HEK293 (cell line): ENCODE data around the gene PHKB.

Experiments used
- CTCF ChIA-PET: fragments of 350-600 bp; formaldehyde crosslinking; extraction: SDS; loops from one replicate; lab custom pipeline; 2021; ENCODE audit warnings: antibody characterized with exemption; lab: Yijun Ruan, JAX
- POLR2A ChIA-PET: fragments of 300-600 bp; formaldehyde crosslinking; extraction: SDS; loops from one replicate; lab custom pipeline; 2020; ENCODE audit warnings: antibody characterized with exemption, inconsistent platforms; lab: Yijun Ruan, JAX
- H3K27ac ChIP-seq: fragments of 200-500 bp; sonication (Bioruptor generic); 2 replicates; pipeline ENCODE4 v1.5.1; 2014; ENCODE audit warnings: low read depth, low read length, control low read depth, inconsistent platforms; ENCODE audit errors: extremely low read depth
- H3K36me3 ChIP-seq, 2 experiments: fragments of 200-500 bp in 1 of 2; sonication (Bioruptor generic) in 1 of 2; 1 replicate in 1 of 2; 2 replicates in 1 of 2; pipeline ENCODE4 v1.5.1; 2014 to 2017; ENCODE audit warnings: inconsistent platforms in 2 of 2, low read length in 2 of 2; ENCODE audit not compliant: control insufficient read depth in 2 of 2, insufficient read depth in 1 of 2
- H3K4me1 ChIP-seq: fragments of 200-500 bp; sonication (Bioruptor generic); 2 replicates; pipeline ENCODE4 v1.5.1; 2014; ENCODE audit warnings: mild to moderate bottlenecking, low read length, inconsistent platforms; ENCODE audit not compliant: control insufficient read depth, insufficient read depth
- H3K4me3 ChIP-seq: 2 replicates; pipeline ENCODE4 v1.5.1; 2011; ENCODE audit warnings: low read depth, mild to moderate bottlenecking, control low read depth, low read length, moderate library complexity
- H3K9me3 ChIP-seq: fragments of 200-500 bp; sonication (Bioruptor generic); 2 replicates; pipeline ENCODE4 v1.5.1; 2014; ENCODE audit warnings: low read depth, low read length, inconsistent platforms; ENCODE audit not compliant: control insufficient read depth, insufficient read depth
- GLIS2 ChIP-seq: fragments of 450-650 bp; formaldehyde crosslinking; IDR thresholded peaks from 2 replicates; pipeline ENCODE4 v1.5.1; 2016; ENCODE audit warnings: missing biosample characterization, missing genetic modification characterization
- RBAK ChIP-seq: fragments of 450-650 bp; formaldehyde crosslinking; IDR thresholded peaks from 2 replicates; pipeline ENCODE4 v1.5.1; 2016; ENCODE audit warnings: missing biosample characterization, missing genetic modification characterization
- YY1 ChIP-seq: fragments of 450-650 bp; formaldehyde crosslinking; IDR thresholded peaks from 2 replicates; pipeline ENCODE4 v1.5.1; 2018; ENCODE audit warnings: missing biosample characterization, missing genetic modification characterization
- ZBTB17 ChIP-seq: fragments of 450-650 bp; formaldehyde crosslinking; IDR thresholded peaks from 2 replicates; pipeline ENCODE4 v1.5.1; 2016; ENCODE audit warnings: missing biosample characterization, missing genetic modification characterization
- ZBTB8A ChIP-seq: fragments of 450-650 bp; formaldehyde crosslinking; IDR thresholded peaks from 2 replicates; pipeline ENCODE4 v1.5.1; 2016; ENCODE audit warnings: missing biosample characterization, missing genetic modification characterization
- ZFP3 ChIP-seq: fragments of 450-650 bp; formaldehyde crosslinking; IDR thresholded peaks from 2 replicates; pipeline ENCODE4 v1.5.1; 2016; ENCODE audit warnings: low read depth, missing biosample characterization, missing genetic modification characterization
- ZNF324 ChIP-seq: fragments of 450-650 bp; formaldehyde crosslinking; IDR thresholded peaks from 2 replicates; pipeline ENCODE4 v1.5.1; 2016; ENCODE audit warnings: missing biosample characterization, missing genetic modification characterization
- ZNF416 ChIP-seq: fragments of 450-650 bp; formaldehyde crosslinking; IDR thresholded peaks from 2 replicates; pipeline ENCODE4 v1.5.1; 2016; ENCODE audit warnings: missing biosample characterization, missing genetic modification characterization
- ZNF549 ChIP-seq: fragments of 450-650 bp; IDR thresholded peaks from 2 replicates; pipeline ENCODE4 v1.5.1; 2018; ENCODE audit warnings: missing biosample characterization, missing genetic modification characterization, mild to moderate bottlenecking, inconsistent platforms, moderate library complexity
- ZNF596 ChIP-seq: fragments of 450-650 bp; IDR thresholded peaks from 2 replicates; pipeline ENCODE4 v1.5.0; 2018; ENCODE audit warnings: missing biosample characterization, mild to moderate bottlenecking, missing genetic modification characterization, moderate library complexity
- ZNF677 ChIP-seq: fragments of 450-650 bp; IDR thresholded peaks from 2 replicates; pipeline ENCODE4 v1.5.0; 2018; ENCODE audit warnings: missing biosample characterization, mild to moderate bottlenecking, missing genetic modification characterization, moderate library complexity
- ZNF76 ChIP-seq: fragments of 450-650 bp; formaldehyde crosslinking; IDR thresholded peaks from 2 replicates; pipeline ENCODE4; 2016; ENCODE audit warnings: low read depth, missing biosample characterization, missing genetic modification characterization, borderline replicate concordance
- ZSCAN16 ChIP-seq: fragments of 450-650 bp; formaldehyde crosslinking; IDR thresholded peaks from 2 replicates; pipeline ENCODE4 v1.5.1; 2016; ENCODE audit warnings: missing biosample characterization, missing genetic modification characterization
- TF ChIP-seq, protein P1 (sequence below): sonication (generic); formaldehyde crosslinking; IDR thresholded peaks from 2 replicates; pipeline ENCODE4 v1.8.1; 2022; ENCODE audit warnings: mild to moderate bottlenecking, moderate library complexity, missing genetic modification reagents
- TF ChIP-seq, protein P2 (sequence below): fragments of 450-650 bp; formaldehyde crosslinking; IDR thresholded peaks from 2 replicates; pipeline ENCODE4 v1.5.1; 2016; ENCODE audit warnings: missing biosample characterization, missing genetic modification characterization
- TF ChIP-seq, protein P3 (sequence below): fragments of 450-650 bp; formaldehyde crosslinking; IDR thresholded peaks from 2 replicates; pipeline ENCODE4 v1.5.1; 2016; ENCODE audit warnings: missing biosample characterization, missing genetic modification characterization, borderline replicate concordance
- TF ChIP-seq, protein P4 (sequence below): fragments of 450-650 bp; formaldehyde crosslinking; IDR thresholded peaks from 2 replicates; pipeline ENCODE4 v1.5.1; 2017; ENCODE audit warnings: missing biosample characterization, mild to moderate bottlenecking, missing genetic modification characterization, moderate library complexity

PHKB gene

DNA sequence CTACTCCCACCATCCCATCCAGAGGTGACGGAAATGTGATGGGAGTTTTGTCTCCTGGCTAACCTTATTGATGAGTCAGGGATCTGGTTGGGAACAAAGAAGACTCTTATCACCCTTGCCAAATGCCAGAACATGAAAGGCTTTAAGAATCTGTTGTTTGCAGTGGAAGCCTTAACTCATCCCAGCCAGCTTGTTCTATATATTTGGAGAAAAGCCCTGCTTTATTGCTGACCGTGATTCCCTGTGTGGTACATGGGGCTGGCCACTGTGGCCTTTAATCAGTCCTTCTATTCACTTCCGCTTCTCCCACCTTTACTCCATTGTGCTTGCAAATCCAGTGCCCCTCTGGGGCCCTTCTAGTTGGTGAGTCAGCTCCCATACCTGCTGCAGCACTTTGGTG, 156.6 kb downstream of the PHKB start:
- POLR2A ChIA-PET, result no interaction called here
- Histone ChIP-seq H3K36me3 (no peaks in the 10 kb centered on the region), H3K27ac (no peak overlapping the region), H3K4me1 (no peaks in the 10 kb centered on the region), H3K9me3 (no peaks in the 10 kb centered on the region), H3K4me3 (no peak overlapping the region)
- CTCF ChIA-PET, result no interaction called here
- no peak for TF ChIP-seq GLIS2
- no peak for TF ChIP-seq RBAK
- TF ChIP-seq ZFP3, result no peak
- TF ChIP-seq, protein P1, sequence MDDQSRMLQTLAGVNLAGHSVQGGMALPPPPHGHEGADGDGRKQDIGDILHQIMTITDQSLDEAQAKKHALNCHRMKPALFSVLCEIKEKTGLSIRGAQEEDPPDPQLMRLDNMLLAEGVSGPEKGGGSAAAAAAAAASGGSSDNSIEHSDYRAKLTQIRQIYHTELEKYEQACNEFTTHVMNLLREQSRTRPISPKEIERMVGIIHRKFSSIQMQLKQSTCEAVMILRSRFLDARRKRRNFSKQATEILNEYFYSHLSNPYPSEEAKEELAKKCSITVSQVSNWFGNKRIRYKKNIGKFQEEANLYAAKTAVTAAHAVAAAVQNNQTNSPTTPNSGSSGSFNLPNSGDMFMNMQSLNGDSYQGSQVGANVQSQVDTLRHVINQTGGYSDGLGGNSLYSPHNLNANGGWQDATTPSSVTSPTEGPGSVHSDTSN (CRISPR knock-in tag), result no peak
- no peak for TF ChIP-seq ZNF324 (tag by site-specific recombination)
- TF ChIP-seq, protein P2, sequence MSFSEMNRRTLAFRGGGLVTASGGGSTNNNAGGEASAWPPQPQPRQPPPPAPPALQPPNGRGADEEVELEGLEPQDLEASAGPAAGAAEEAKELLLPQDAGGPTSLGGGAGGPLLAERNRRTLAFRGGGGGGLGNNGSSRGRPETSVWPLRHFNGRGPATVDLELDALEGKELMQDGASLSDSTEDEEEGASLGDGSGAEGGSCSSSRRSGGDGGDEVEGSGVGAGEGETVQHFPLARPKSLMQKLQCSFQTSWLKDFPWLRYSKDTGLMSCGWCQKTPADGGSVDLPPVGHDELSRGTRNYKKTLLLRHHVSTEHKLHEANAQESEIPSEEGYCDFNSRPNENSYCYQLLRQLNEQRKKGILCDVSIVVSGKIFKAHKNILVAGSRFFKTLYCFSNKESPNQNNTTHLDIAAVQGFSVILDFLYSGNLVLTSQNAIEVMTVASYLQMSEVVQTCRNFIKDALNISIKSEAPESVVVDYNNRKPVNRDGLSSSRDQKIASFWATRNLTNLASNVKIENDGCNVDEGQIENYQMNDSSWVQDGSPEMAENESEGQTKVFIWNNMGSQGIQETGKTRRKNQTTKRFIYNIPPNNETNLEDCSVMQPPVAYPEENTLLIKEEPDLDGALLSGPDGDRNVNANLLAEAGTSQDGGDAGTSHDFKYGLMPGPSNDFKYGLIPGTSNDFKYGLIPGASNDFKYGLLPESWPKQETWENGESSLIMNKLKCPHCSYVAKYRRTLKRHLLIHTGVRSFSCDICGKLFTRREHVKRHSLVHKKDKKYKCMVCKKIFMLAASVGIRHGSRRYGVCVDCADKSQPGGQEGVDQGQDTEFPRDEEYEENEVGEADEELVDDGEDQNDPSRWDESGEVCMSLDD, result no peak
- no peak for TF ChIP-seq YY1 (tag by site-specific recombination)
- TF ChIP-seq ZNF677 (tag by site-specific recombination), result no peak
- TF ChIP-seq, protein P3, sequence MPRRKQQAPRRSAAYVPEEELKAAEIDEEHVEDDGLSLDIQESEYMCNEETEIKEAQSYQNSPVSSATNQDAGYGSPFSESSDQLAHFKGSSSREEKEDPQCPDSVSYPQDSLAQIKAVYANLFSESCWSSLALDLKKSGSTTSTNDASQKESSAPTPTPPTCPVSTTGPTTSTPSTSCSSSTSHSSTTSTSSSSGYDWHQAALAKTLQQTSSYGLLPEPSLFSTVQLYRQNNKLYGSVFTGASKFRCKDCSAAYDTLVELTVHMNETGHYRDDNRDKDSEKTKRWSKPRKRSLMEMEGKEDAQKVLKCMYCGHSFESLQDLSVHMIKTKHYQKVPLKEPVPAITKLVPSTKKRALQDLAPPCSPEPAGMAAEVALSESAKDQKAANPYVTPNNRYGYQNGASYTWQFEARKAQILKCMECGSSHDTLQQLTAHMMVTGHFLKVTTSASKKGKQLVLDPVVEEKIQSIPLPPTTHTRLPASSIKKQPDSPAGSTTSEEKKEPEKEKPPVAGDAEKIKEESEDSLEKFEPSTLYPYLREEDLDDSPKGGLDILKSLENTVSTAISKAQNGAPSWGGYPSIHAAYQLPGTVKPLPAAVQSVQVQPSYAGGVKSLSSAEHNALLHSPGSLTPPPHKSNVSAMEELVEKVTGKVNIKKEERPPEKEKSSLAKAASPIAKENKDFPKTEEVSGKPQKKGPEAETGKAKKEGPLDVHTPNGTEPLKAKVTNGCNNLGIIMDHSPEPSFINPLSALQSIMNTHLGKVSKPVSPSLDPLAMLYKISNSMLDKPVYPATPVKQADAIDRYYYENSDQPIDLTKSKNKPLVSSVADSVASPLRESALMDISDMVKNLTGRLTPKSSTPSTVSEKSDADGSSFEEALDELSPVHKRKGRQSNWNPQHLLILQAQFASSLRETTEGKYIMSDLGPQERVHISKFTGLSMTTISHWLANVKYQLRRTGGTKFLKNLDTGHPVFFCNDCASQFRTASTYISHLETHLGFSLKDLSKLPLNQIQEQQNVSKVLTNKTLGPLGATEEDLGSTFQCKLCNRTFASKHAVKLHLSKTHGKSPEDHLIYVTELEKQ (tag by site-specific recombination), result no peak
- TF ChIP-seq, protein P4, sequence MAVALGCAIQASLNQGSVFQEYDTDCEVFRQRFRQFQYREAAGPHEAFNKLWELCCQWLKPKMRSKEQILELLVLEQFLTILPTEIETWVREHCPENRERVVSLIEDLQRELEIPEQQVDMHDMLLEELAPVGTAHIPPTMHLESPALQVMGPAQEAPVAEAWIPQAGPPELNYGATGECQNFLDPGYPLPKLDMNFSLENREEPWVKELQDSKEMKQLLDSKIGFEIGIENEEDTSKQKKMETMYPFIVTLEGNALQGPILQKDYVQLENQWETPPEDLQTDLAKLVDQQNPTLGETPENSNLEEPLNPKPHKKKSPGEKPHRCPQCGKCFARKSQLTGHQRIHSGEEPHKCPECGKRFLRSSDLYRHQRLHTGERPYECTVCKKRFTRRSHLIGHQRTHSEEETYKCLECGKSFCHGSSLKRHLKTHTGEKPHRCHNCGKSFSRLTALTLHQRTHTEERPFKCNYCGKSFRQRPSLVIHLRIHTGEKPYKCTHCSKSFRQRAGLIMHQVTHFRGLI, result no peak
- no peak for TF ChIP-seq ZSCAN16 (tag by site-specific recombination)
- TF ChIP-seq ZBTB8A (tag by site-specific recombination), result no peak
- no peak for TF ChIP-seq ZNF549 (tag by site-specific recombination)
- TF ChIP-seq ZNF76 (tag by site-specific recombination), result no peak
- no peak for TF ChIP-seq ZBTB17 (tag by site-specific recombination)
- TF ChIP-seq ZNF596 (tag by site-specific recombination), result no peak
- no peak for TF ChIP-seq ZNF416 (tag by site-specific recombination)
